Putamen (tissue), 1 donor: ENCODE measurements around the gene LOXL3.
"Not testable (repeated sequence)": the region's sequence is repeated elsewhere in the genome, so short reads cannot be mapped to it uniquely, and the experiment has no call there.

Experiments used
- DNase-seq: peaks from one replicate; pipeline ENCODE4 v3.0.0-alpha.2; 2016; ENCODE audit warnings: low spot score

LOXL3 gene

GRCh38 chr2:74572178-74572925 is 18.6 kb upstream of the LOXL3 start:
- DNase-seq: no peak

GRCh38 chr2:74571058-74571457 is 17.3 kb upstream of the LOXL3 start:
- no peak for DNase-seq

- DNase-seq: no peak
Observed at GRCh38 chr2:74569686-74570085, 15.9 kb upstream of the LOXL3 start.

- DNase-seq: no peak
Observed at GRCh38 chr2:74567881-74568280, 14.1 kb upstream of the LOXL3 start.

- DNase-seq: no peak
Observed at GRCh38 chr2:74566754-74567085, 13.0 kb upstream of the LOXL3 start.

- no peak for DNase-seq
Observed at GRCh38 chr2:74566076-74566753, 12.5 kb upstream of the LOXL3 start.

- no peak for DNase-seq
Observed at GRCh38 chr2:74564222-74564621, 10.5 kb upstream of the LOXL3 start.

GRCh38 chr2:74562126-74562775 is 8.5 kb upstream of the LOXL3 start:
- DNase-seq: no peak

- DNase-seq: not testable (repeated sequence)
Observed at GRCh38 chr2:74561022-74561421, 7.3 kb upstream of the LOXL3 start.

GRCh38 chr2:74560591-74560990 is 6.8 kb upstream of the LOXL3 start:
- DNase-seq: no peak

GRCh38 chr2:74559912-74560311 is 6.2 kb upstream of the LOXL3 start:
- no peak for DNase-seq

- DNase-seq: no peak
Observed at GRCh38 chr2:74558284-74559230, 4.8 kb upstream of the LOXL3 start.

- DNase-seq: no peak
Observed at GRCh38 chr2:74556831-74557370, 3.2 kb upstream of the LOXL3 start.

GRCh38 chr2:74556159-74556558 is 2.4 kb upstream of the LOXL3 start:
- no peak for DNase-seq

- DNase-seq: no peak
Observed at GRCh38 chr2:74555610-74556103, 1.9 kb upstream of the LOXL3 start.

- DNase-seq: no peak
Observed at GRCh38 chr2:74554820-74555531, 1.2 kb upstream of the LOXL3 start.

- no peak for DNase-seq
Observed at GRCh38 chr2:74552914-74553811, 579 bp downstream of the LOXL3 start.

- no peak for DNase-seq
Observed at GRCh38 chr2:74551942-74552913, 1.5 kb downstream of the LOXL3 start.

GRCh38 chr2:74551530-74551929 is 2.2 kb downstream of the LOXL3 start:
- DNase-seq: no peak
